HG03439 (cell line): ENCODE results near the gene ZBTB16.

Experiments used
- ATAC-seq: cut with Tn5 transposase; IDR thresholded peaks from one replicate; pipeline ENCODE4 v1.9.1; 2021; ENCODE audit warnings: mild to moderate bottlenecking, moderate library complexity; ENCODE audit not compliant: unreplicated experiment

ZBTB16 gene

DNA sequence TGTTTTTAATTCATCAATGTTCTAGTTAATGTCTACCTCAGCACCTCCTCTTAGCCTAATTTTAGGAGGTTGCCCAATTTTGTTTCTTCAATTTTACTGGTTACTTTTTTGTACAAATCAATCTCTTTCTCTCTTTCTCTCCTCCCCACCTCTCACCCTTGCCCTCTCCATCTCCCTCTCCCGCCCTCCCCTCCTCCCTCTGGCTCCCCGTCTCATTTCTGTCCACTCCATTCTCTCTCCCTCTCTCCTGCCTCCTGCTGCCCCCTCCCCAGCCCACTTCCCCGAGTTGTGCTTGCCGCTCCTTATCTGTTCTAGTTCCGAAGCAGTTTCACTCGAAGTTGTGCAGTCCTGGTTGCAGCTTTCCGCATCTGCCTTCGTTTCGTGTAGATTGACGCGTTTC lies 195.8 kb downstream of the ZBTB16 start:
- ATAC-seq, result no peak

GRCh38 chr11:114256176-114256966 lies 196.9 kb downstream of the ZBTB16 start:
- ATAC-seq, result no peak

GRCh38 chr11:114256967-114257286 lies 197.4 kb downstream of the ZBTB16 start:
- no peak for ATAC-seq

GRCh38 chr11:114257621-114258558 lies 198.4 kb downstream of the ZBTB16 start:
- ATAC-seq, result no peak

GRCh38 chr11:114258696-114259095 lies 199.2 kb downstream of the ZBTB16 start:
- no peak for ATAC-seq

- no peak for ATAC-seq
Measured at GRCh38 chr11:114259124-114259526, 199.6 kb downstream of the ZBTB16 start.

- no peak for ATAC-seq
Measured at GRCh38 chr11:114259551-114259983, 200.1 kb downstream of the ZBTB16 start.

GRCh38 chr11:114260077-114260476 lies 200.6 kb downstream of the ZBTB16 start:
- no peak for ATAC-seq

DNA sequence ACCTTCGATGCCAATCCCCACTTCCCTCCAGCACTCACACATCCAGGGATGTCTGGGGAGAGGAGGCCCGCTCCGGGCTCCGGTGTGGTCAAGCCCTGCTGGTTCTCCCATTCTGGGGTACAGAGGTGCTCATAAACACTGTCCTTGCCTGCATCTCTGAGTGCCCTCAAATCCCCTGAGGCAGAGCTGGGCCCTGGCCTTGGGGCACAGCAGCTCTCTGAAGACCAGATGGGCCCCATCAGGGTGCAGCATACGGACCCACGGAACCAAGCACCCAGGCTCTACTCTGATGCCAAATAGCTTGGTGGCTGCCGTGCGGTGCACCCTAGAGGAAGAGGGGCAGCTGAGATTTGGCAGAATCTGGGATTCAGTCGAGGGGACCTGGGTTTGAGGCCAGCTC lies 201.0 kb downstream of the ZBTB16 start:
- ATAC-seq, result no peak

- no peak for ATAC-seq
Measured at GRCh38 chr11:114261791-114262190, 202.3 kb downstream of the ZBTB16 start.

GRCh38 chr11:114262681-114263512 lies 203.4 kb downstream of the ZBTB16 start:
- ATAC-seq, result no peak

GRCh38 chr11:114263513-114264170 lies 204.1 kb downstream of the ZBTB16 start:
- ATAC-seq, result no peak

DNA sequence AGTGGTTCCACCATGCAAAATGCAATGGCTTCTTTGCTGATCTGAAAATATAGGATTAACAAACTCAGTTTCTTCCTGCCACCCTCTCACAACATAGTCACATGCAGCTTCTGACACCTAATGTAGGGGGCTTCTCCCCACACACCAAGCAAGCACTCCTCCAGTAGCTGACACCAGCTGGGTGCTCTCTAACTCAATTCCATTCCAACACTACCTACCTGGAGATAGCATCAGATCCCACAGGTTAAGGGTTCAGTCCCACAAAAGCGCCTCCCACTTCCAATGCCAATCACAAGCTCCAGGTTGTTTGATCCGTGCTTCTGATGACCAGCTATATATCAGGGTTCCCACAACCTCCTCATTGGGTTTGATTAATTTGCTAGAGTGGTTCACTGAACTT lies 204.9 kb downstream of the ZBTB16 start:
- no peak for ATAC-seq

GRCh38 chr11:114265122-114265878 lies 205.8 kb downstream of the ZBTB16 start:
- no peak for ATAC-seq

DNA sequence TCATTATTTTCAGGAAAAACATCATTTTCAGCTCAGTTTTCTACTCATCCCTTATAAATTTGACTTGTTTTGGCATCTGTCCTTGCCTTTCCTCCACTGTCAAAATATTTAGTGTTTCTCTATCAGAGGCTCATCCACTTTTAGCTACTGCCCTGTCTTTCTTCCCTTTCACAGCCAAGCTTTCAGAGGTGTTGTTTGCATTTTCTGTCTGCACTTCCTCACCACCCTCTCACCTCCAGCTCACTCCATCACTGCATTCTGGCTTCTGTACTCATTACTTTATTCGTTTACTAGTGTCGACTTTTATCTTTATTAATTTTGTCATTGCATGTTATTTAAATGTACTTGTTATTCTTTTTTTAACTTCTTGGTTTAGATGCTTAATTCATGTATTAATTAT lies 210.0 kb downstream of the ZBTB16 start:
- no peak for ATAC-seq

DNA sequence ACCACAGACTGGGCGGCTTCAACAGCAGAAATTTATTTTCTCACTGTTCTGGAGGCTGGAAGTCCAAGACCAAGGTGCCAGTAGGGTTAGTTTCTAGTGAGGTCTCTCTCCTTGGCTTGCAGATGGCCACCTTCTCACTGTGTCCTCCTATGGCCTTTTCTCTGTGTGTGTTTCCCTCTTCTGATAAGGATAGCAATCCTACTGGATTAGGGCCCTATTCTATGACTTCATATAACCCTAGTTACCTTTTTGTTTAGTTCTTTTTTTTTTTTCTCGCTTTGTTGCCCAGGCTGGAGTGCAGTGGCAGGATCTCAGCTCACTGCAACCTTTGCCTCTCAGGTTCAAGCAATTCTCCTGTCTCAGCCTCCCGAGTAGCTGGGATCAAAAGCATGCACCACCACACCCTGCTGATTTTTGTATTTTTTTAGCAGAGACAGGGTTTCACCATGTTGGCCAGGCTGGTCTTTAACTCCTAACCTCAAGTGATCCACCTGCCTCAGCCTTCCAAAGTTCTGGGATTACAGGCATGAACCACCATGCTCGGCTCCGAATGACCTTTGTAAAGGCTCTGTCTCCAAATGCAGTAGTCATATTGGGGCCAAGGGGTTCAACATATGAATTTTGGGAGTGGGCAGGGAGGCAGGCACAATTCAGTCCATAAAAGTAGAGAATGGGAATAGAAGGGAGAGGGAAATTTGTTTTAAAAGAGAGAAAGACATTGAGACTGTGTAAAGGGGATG lies 211.2 kb downstream of the ZBTB16 start:
- ATAC-seq, result no peak

- no peak for ATAC-seq
Measured at GRCh38 chr11:114271316-114271715, 211.8 kb downstream of the ZBTB16 start.

DNA sequence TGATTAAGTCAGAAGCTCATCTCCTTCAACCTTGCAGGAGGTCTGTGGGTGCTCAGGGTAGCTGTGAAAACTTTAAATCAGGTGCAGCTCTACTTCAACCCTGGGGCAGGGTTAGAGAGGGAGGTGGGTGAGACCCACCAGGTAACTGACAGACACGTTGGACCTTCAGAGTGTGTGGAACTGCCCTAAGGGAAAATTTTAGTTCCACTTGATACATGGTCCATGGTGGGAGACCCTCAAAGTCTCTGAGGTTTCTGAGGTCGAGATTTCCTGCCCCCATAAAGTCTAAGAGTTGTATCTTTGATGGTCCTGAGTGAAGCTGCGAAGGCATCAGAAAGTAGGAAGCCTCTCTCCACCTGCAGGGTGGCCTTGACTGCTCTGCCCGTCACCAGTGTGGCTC lies 212.8 kb downstream of the ZBTB16 start:
- ATAC-seq, result no peak

DNA sequence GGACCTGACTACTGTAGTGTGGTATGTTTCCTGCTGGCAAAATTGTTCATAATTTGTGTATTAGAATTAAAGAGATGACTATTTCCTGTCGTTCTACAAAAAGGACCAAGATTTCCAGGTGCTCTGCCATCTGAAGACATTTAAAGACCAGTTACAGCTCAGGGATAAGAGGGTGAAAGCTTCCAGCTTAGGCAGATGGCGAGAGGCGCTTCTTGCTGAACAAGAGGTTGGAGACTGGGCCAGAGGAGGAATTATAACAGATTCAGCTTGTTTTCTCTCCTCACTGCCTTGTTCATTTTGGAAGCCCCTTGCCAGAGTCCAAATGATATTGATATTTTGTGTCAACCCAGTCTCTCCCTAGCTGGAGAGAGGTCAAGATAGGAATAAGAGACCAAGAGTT lies 213.6 kb downstream of the ZBTB16 start:
- no peak for ATAC-seq
